Measurements from ENCODE around the gene XKR8. TPM values are rescaled to one million over a fixed set of nuclear protein-coding genes. Genes with fewer than 3 reads are reported as not detected.
A peak's percentile ranks its signal among the peaks of the same experiment; 100 is the strongest.

Gene XKR8
- total and polyA plus RNA-seq, 10 of the 15 experiments (the other 5 are each of a cell fraction or from before 2014, with no cell fraction given), result 0.80 to 3.7 (median 2.6) TPM

- no peaks in the 10 kb centered on the region for H3K4me1 ChIP-seq (ENCODE audit: control insufficient read depth, insufficient read depth, low read length)
- H4K20me1 ChIP-seq (ENCODE audit: control insufficient read depth, insufficient read depth), result no peaks in the 10 kb centered on the region
- no peaks in the 10 kb centered on the region; a peak in 1 of 4 replicates for H3K27me3 ChIP-seq (replicated peaks in 1 of 2; ENCODE audit: control insufficient read depth in 2 of 2, insufficient read depth in 2 of 2, low read length in 1 of 2)
- ChIA-PET SMC1A (ENCODE audit: uncharacterized antibody, unreplicated experiment) (interaction anchor here (0.6 to 1.9 kb wide), 11 partner anchors 12 to 308 kb away, joined by 3 to 7 read pairs (median 3); no protein-coding TSS in a partner anchor), CTCF (interaction anchor here (0.6 to 5.8 kb wide), 27 partner anchors 8 to 269 kb away, joined by 3 to 40 read pairs (median 4); partner anchors contain the start of gene FAM76A), POLR2A (no interaction called here), RAD21 (ENCODE audit: unreplicated experiment) (interaction anchor here (1.0 to 1.8 kb wide), 9 partner anchors 19 to 309 kb away, joined by 3 to 7 read pairs (median 3); partner anchors contain the start of genes EYA3 and XKR8)
- 1% methylated on average over 6 of the region's 6 CpGs for WGBS (ENCODE audit: insufficient coverage, insufficient replicate concordance, low lambda C conversion rate, missing lambda C conversion rate)
- H3K36me3 ChIP-seq (ENCODE audit: control insufficient read depth in 2 of 2, insufficient read depth in 2 of 2, low read length in 1 of 2), result no peaks in the 10 kb centered on the region
- H3K9ac ChIP-seq (ENCODE audit: control insufficient read depth, insufficient read depth, low read length), result no peak overlapping the region
- H2AFZ ChIP-seq (ENCODE audit: control insufficient read depth, low read depth, low read length), result peak overlapping the region; percentile 61
- in situ Hi-C loops (cut with MboI) (no loop called here), intact Hi-C loops (cut with micrococcal nuclease; ENCODE audit: unreplicated experiment) (no loop called here)
- H3K4me2 ChIP-seq (ENCODE audit: control insufficient read depth, insufficient read depth), result no peak overlapping the region
- no peaks in the 10 kb centered on the region for H3K79me2 ChIP-seq (ENCODE audit: control insufficient read depth, insufficient read depth, low read length)
- no peak overlapping the region for H3K27ac ChIP-seq (ENCODE audit: control insufficient read depth, insufficient read depth)
- no TSS peak for BruUV-seq (replicated peaks)
- FAIRE-seq (no peak), DNase-seq (ENCODE audit: low read depth, low spot score) (no peak), ATAC-seq (peak; percentile 86)
- no peak overlapping the region for H3K4me3 ChIP-seq
- H3K9me3 ChIP-seq (replicated peaks; ENCODE audit: control insufficient read depth, insufficient read depth, low read length), result no peaks in the 10 kb centered on the region
- TF ChIP-seq SUPT20H (IDR thresholded peaks at IDR 0.05; ENCODE audit: borderline replicate concordance, control insufficient read depth, low read depth, low read length) (no peak), EGR1 (IDR thresholded peaks at IDR 0.05; ENCODE audit: borderline replicate concordance in 1 of 2, low read depth in 2 of 2, low read length in 2 of 2) (no peak), CTCF (IDR thresholded peaks at IDR 0.05 in 2 of 3, conservative IDR thresholded peaks at IDR 0.05 in 1 of 3; ENCODE audit: control insufficient read depth in 2 of 3, extremely low read depth in 1 of 3, insufficient read depth in 1 of 3, low read depth in 3 of 3, low read length in 3 of 3) (peak; percentile 39 to 58 (median 43); a peak in 5 of 6 replicates), SMC3 (IDR thresholded peaks at IDR 0.05; ENCODE audit: borderline replicate concordance, low read length) (peak; percentile 34; the same call in 1 of the 2 replicates), HDAC6 (IDR thresholded peaks at IDR 0.05; ENCODE audit: unreplicated experiment) (no peak), SPI1 (IDR thresholded peaks at IDR 0.05; ENCODE audit: borderline replicate concordance, insufficient read depth, low read depth, low read length) (no peak), RAD21 (IDR thresholded peaks at IDR 0.05; ENCODE audit: insufficient read depth, low read depth, low read length) (peak; percentile 48), CREM (IDR thresholded peaks at IDR 0.05; ENCODE audit: low read depth) (no peak), E2F8 (IDR thresholded peaks at IDR 0.05; ENCODE audit: low read depth, partially characterized antibody) (no peak), CUX1 (IDR thresholded peaks at IDR 0.05; ENCODE audit: insufficient replicate concordance, low read depth, low read length) (no peak), RUNX3 (IDR thresholded peaks at IDR 0.05; ENCODE audit: low read length) (no peak), TCF3 (IDR thresholded peaks at IDR 0.05; ENCODE audit: borderline replicate concordance, insufficient read depth, low read depth, low read length) (no peak), RELA (IDR thresholded peaks at IDR 0.05; ENCODE audit: borderline replicate concordance, partially characterized antibody) (no peak)
These were observed 19.5 kb upstream of the XKR8 start for GRCh38 chr1:27940297-27940696.

All from GM12878 (cell line).